ENCODE results near the gene NEK8.

GRCh38 chr17:28726627-28727491 lies 1.7 kb upstream of the NEK8 start:
- TF ChIP-seq POLR2A (IDR thresholded peaks at IDR 0.05) (no peak), CTCF (IDR thresholded peaks at IDR 0.05) (peak in 2 of 3 donors; percentile 46 to 99)

All from lower leg skin (tissue), 3 donors.